ENCODE data around the gene CMPK2. TPM values are rescaled to one million over a fixed set of nuclear protein-coding genes. Genes with fewer than 3 reads are reported as not detected.

Gene CMPK2
- total RNA-seq, 1 experiment from 2014 or later: 5.0 TPM

GRCh38 chr2:6877402-6878304, 11.9 kb upstream of the CMPK2 start, which contains the start of gene RSAD2:
TSS of gene RSAD2 (plus strand) at chr2:6877777. CDS start at chr2:6877801, 24 bp downstream.
- H3K27ac ChIP-seq (ENCODE audit: low read length): no peak within 1 kb of the TSS
- ChIA-PET POLR2A (ENCODE audit: unreplicated experiment) (no interaction called here), CTCF (no interaction called here)
- TF ChIP-seq EZH2phosphoT487 (IDR thresholded peaks at IDR 0.05; ENCODE audit: borderline replicate concordance, low read length): no peak
- TF ChIP-seq CTCF (conservative IDR thresholded peaks at IDR 0.05; ENCODE audit: low read depth, low read length): no peak
- no peak for TF ChIP-seq EZH2 (IDR thresholded peaks at IDR 0.05; ENCODE audit: low read length, unreplicated experiment)
- intact Hi-C loops (cut with micrococcal nuclease): no loop called here
- H3K9me3 ChIP-seq (ENCODE audit: low read length): no peaks in the 10 kb centered on the region
- H3K36me3 ChIP-seq (ENCODE audit: low read depth, low read length): no peaks in the 10 kb centered on the region
- ATAC-seq (peak; percentile 94), DNase-seq (peak; percentile 60)
- H3K9me2 ChIP-seq (replicated peaks; ENCODE audit: low read length): no peaks in the 10 kb centered on the region
- no peaks in the 10 kb centered on the region for H3K79me2 ChIP-seq (ENCODE audit: low read length)
- H3F3A ChIP-seq (ENCODE audit: low read length, unreplicated experiment): no peaks in the 10 kb centered on the region
- H4K20me1 ChIP-seq (ENCODE audit: low read length): no peaks in the 10 kb centered on the region
- H3K4me1 ChIP-seq (ENCODE audit: insufficient read depth, low read length): peaks cover 5% of the 10 kb centered on the region; the same call in 1 of the 2 replicates
- no peak within 1 kb of the TSS for H3K9ac ChIP-seq (ENCODE audit: low read length)
- H3K4me3 ChIP-seq (ENCODE audit: low read length): peak within 1 kb of the TSS; percentile 62
- H2AFZ ChIP-seq (ENCODE audit: low read length): peak within 1 kb of the TSS; percentile 58
- H3K27me3 ChIP-seq (ENCODE audit: low read length): no peaks in the 10 kb centered on the region
- TSS peak; percentile 68 for BruUV-seq (replicated peaks)
- H3K4me2 ChIP-seq (ENCODE audit: low read length): peak within 1 kb of the TSS; percentile 77

- ATAC-seq (no peak), DNase-seq (no peak)
- ChIA-PET CTCF (no interaction called here), POLR2A (ENCODE audit: unreplicated experiment) (interaction anchor here (0.7 kb wide), 1 partner anchor 54 kb away, joined by 3 read pairs; no protein-coding TSS in a partner anchor)
- H3K9me3 ChIP-seq (ENCODE audit: low read length): no peaks in the 10 kb centered on the region
- no peak overlapping the region for H2AFZ ChIP-seq (ENCODE audit: low read length)
- no TSS peak for BruUV-seq (replicated peaks)
- H3K4me1 ChIP-seq (ENCODE audit: insufficient read depth, low read length): peaks cover 5% of the 10 kb centered on the region; the same call in 1 of the 2 replicates
- no peak overlapping the region for H3K4me2 ChIP-seq (ENCODE audit: low read length)
- no peak overlapping the region for H3K9ac ChIP-seq (ENCODE audit: low read length)
- H3K9me2 ChIP-seq (replicated peaks; ENCODE audit: low read length): no peaks in the 10 kb centered on the region
- no peaks in the 10 kb centered on the region for H3K79me2 ChIP-seq (ENCODE audit: low read length)
- TF ChIP-seq EZH2 (IDR thresholded peaks at IDR 0.05; ENCODE audit: low read length, unreplicated experiment): no peak
- no peak for TF ChIP-seq CTCF (conservative IDR thresholded peaks at IDR 0.05; ENCODE audit: low read depth, low read length)
- TF ChIP-seq EZH2phosphoT487 (IDR thresholded peaks at IDR 0.05; ENCODE audit: borderline replicate concordance, low read length): no peak
- H4K20me1 ChIP-seq (ENCODE audit: low read length): no peaks in the 10 kb centered on the region
- no peaks in the 10 kb centered on the region for H3F3A ChIP-seq (ENCODE audit: low read length, unreplicated experiment)
- no peaks in the 10 kb centered on the region for H3K36me3 ChIP-seq (ENCODE audit: low read depth, low read length)
- intact Hi-C loops (cut with micrococcal nuclease): no loop called here
- H3K27me3 ChIP-seq (ENCODE audit: low read length): no peaks in the 10 kb centered on the region
- H3K27ac ChIP-seq (ENCODE audit: low read length): no peak overlapping the region
- no peak overlapping the region for H3K4me3 ChIP-seq (ENCODE audit: low read length)
Observed at GRCh38 chr2:6876309-6876708, 10.6 kb upstream of the CMPK2 start.

- POLR2A ChIA-PET (ENCODE audit: unreplicated experiment): no interaction called here
- Histone ChIP-seq H3F3A (ENCODE audit: low read length, unreplicated experiment) (no peaks in the 10 kb centered on the region), H4K20me1 (ENCODE audit: low read length) (no peaks in the 10 kb centered on the region), H3K27me3 (ENCODE audit: low read length) (no peaks in the 10 kb centered on the region), H3K9me3 (ENCODE audit: low read length) (no peaks in the 10 kb centered on the region), H2AFZ (ENCODE audit: low read length) (no peak overlapping the region), H3K9ac (ENCODE audit: low read length) (no peak overlapping the region), H3K27ac (ENCODE audit: low read length) (no peak overlapping the region), H3K4me3 (ENCODE audit: low read length) (no peak overlapping the region), H3K4me2 (ENCODE audit: low read length) (no peak overlapping the region), H3K4me1 (ENCODE audit: insufficient read depth, low read length) (peaks cover 5% of the 10 kb centered on the region; the same call in 1 of the 2 replicates), H3K36me3 (ENCODE audit: low read depth, low read length) (no peaks in the 10 kb centered on the region), H3K9me2 (replicated peaks; ENCODE audit: low read length) (no peaks in the 10 kb centered on the region), H3K79me2 (ENCODE audit: low read length) (no peaks in the 10 kb centered on the region)
- DNase-seq (no peak), ATAC-seq (no peak)
- no TSS peak for BruUV-seq (replicated peaks)
- TF ChIP-seq CTCF (conservative IDR thresholded peaks at IDR 0.05; ENCODE audit: low read depth, low read length) (no peak), EZH2 (IDR thresholded peaks at IDR 0.05; ENCODE audit: low read length, unreplicated experiment) (no peak), EZH2phosphoT487 (IDR thresholded peaks at IDR 0.05; ENCODE audit: borderline replicate concordance, low read length) (no peak)
- intact Hi-C loops (cut with micrococcal nuclease): no loop called here
- CTCF ChIA-PET: no interaction called here
Observed at GRCh38 chr2:6874032-6874431, 8.3 kb upstream of the CMPK2 start.
